Esophagus squamous epithelium (tissue), 4 donors: Measurements from ENCODE around the gene GCNT1.

ENCODE experiments used
- POLR2A ChIP-seq, 4 donors: fragments of 450-650 bp; IDR thresholded peaks; one replicate each; pipeline ENCODE4 v1.6.1; 2017; ENCODE audit warnings: antibody characterized with exemption in 4 of 4, mild to moderate bottlenecking in 4 of 4, moderate library complexity in 3 of 4
- TF ChIP-seq, protein P1 (sequence below), 6 experiments: fragments of 450-650 bp in 4 of 6; fragments of 200-600 bp in 2 of 6; sonication (generic) in 2 of 6; IDR thresholded peaks; one replicate each; pipeline ENCODE4 v1.5.1; 2016 to 2019; ENCODE audit warnings: antibody characterized with exemption in 6 of 6, mild to moderate bottlenecking in 4 of 6, moderate library complexity in 4 of 6

DNA sequence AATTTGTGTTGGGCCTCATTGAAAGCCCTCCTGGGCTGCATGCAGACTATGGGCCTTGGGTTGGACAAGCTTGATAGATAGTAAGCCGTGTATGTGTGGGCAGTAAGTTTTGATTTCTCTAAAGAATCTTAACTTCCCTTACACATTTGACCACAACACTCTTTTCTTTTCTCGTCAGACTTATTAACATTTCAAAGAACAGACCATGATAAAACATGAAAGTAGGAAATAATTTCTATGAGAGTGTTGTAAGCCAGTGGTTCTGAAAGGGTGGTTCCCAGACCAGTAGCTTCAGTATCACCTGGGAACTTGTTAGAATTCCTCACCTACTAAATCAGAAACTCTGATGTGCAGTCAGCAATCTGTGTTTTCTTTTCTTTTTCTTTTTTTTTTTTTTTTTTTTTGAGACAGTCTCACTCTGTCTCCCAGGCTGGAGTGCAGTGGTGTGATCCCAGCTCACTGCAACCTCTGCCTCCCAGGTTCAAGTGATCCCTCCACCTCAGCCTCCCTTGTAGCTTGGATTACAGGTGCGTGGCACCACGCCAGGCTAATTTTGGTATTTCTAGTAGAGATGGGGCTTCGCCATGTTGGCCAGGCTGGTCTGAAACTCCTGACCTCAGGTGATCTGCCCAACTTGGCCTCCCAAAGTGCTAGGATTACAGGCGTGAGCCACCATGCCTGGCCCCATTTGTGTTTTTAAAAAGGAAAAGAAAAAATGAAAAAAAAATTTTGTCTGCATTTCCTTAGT lies 20.0 kb upstream of the GCNT1 start:
- TF ChIP-seq, protein P1, sequence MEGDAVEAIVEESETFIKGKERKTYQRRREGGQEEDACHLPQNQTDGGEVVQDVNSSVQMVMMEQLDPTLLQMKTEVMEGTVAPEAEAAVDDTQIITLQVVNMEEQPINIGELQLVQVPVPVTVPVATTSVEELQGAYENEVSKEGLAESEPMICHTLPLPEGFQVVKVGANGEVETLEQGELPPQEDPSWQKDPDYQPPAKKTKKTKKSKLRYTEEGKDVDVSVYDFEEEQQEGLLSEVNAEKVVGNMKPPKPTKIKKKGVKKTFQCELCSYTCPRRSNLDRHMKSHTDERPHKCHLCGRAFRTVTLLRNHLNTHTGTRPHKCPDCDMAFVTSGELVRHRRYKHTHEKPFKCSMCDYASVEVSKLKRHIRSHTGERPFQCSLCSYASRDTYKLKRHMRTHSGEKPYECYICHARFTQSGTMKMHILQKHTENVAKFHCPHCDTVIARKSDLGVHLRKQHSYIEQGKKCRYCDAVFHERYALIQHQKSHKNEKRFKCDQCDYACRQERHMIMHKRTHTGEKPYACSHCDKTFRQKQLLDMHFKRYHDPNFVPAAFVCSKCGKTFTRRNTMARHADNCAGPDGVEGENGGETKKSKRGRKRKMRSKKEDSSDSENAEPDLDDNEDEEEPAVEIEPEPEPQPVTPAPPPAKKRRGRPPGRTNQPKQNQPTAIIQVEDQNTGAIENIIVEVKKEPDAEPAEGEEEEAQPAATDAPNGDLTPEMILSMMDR (IDR thresholded peaks at IDR 0.05), result no peak
- TF ChIP-seq POLR2A (IDR thresholded peaks at IDR 0.05), result no peak
